ENCODE data around the gene LGALSL. TPM values are rescaled to one million over a fixed set of nuclear protein-coding genes. Genes with fewer than 3 reads are reported as not detected.

Gene LGALSL
- total RNA-seq, 1 donor from 2014 or later: 18.6 TPM

DNA sequence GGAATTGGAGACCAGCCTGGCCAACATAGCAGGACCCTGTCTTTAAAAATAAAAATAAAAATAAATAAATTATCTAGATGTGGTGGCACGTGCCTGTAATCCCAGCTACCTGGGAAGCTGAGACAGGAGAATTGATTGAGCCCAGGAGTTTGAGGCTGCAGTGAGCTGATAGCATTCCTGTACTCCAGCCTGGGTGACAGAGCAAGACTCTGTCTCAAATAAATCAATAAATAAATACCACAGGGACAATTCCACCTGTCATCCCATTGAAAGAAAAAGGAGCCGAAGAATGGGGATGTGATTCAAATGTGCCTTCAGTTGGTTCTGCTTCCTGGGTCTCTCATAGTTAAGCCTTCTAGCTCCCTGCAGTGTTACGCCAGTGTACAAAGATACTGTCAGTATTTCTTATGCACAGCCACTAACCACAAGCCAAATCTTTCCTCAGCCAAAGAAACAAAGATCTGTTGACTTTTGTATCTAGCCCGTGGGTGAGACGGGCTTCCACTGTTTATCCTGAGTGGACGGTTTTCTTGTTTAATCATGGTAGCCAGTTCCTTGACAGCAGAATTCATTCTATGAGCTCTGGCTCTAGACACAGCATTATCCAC is 12.6 kb downstream of the LGALSL start:
- DNase-seq (ENCODE audit: low spot score) (no peak), ATAC-seq (peak; percentile 10)
- intact Hi-C loops (cut with DNase I): no loop called here

DNA sequence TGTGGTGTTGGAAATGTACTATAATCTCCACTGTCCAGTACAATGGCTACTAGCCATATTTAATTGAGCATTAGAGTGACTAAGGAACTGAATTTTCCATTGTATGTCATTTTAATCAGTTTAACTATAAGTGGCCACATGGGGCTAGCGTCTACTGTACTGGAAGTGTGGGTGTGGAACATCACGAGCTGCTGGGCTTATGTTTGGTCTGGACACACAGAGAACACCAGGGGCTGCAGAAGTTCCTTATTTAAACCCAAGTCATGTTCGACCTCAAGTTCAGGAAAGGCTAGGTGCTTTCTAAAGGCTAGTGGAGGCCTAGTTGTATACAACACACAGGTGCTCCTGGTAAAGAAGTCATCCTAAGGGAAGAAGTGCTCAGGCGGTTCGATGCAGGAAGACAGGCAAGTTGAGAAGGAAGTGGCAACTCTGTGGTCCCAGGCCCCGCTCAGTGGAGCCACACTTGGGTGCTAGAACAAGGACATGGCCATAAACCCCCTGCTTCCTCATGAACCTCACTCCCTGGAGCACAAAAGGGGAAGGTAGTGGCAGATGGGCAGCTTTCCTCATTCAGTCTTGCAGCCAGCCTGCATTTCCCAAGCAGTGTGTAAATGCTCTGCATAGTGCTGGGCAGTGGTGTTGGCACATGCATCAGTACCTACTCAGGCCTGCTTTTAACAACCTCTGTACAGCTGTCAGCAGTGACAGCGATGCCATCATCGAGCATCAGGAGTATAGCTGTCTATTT is 13.3 kb downstream of the LGALSL start:
- peak; percentile 55 for ATAC-seq
- intact Hi-C loops (cut with DNase I): no loop called here
- DNase-seq (ENCODE audit: low spot score): no peak

DNA sequence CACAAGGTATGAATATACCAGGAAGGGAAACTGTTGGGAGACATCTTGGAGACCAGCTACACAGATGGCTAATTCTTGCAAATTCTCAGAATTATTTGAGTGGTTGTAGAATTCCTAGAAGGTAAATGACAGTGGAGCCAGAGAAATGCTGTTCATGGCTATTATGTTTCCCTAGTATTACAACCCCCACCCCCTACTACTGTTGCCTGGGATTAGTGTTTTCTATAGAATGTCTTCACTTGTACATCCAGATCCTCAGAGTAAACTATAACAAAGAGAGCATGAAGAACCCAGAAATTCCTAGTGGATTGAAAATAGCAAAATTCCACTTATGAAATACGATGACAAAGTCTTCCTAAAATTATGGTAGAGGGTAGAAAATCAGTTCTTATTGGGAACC is 15.3 kb downstream of the LGALSL start:
- intact Hi-C loops (cut with DNase I): no loop called here

DNA sequence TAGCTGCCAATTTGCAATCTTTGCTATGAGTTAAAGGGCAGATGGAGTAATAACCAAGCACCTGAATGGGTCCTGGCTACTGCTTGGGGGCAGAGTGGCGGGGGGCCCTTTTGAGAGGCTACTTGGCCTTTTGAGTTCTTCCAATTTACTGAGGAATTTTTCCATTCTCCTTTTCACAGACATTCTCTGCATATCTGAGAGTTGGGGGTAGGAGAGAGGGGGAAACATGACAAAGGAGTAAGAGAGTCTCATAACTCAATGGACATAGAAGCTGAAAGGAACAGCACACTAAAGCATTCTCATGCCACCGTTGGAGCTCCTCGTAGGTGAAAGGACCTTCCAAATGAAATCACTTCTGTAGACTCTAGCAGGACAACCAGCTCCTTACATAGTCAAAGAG is 16.1 kb downstream of the LGALSL start:
- intact Hi-C loops (cut with DNase I): no loop called here
- no peak for ATAC-seq
- DNase-seq (ENCODE audit: low spot score): no peak

More for the DNA sequence above, 15.3 kb downstream of the LGALSL start:
- ATAC-seq (no peak), DNase-seq (ENCODE audit: low spot score) (no peak)

DNA sequence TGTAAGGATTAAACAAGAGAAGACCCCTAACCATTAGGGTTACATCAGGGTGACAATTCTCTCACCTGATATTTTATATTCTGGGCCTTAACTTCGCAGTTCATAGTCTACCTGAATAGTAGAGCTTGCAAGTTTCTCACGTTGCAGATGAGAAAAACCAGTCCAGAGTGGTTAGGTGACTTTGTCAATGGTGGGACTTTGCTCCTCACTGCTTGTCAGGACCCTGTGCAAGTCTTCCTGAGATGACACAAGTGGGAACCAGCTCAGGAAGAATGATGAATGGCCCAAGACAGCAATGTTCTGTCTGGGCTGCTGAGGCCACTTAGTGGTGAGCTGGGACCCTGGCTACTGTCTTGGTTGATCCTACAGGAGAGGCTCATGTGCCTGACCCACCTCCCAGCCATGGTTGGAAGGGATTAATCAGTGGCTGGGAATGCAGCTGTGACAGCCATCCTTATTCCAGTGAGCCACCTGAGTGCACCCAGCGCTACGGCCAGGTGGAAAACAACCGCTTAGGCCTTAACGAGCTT is 16.9 kb downstream of the LGALSL start:
- DNase-seq (ENCODE audit: low spot score) (no peak), ATAC-seq (no peak)
- intact Hi-C loops (cut with DNase I): no loop called here

DNA sequence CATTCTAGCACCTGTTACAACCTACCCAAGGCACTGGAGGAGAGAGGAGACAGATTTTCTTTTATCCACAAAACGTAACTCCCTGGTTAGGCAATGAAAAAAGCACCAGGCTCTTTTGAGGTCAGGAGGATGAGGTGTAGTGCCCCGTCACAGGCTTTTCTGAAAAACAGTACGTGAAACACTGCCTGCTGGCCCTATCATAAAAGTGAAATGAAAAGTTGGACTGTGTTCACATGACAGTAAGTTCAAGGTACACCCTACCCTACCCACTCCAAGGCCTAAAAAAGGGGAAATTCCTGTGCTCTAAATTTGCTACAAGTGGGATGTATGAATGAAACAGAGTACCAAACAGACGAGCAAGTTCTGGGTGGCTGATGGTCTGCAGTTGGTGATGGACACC is 17.6 kb downstream of the LGALSL start:
- ATAC-seq (no peak), DNase-seq (ENCODE audit: low spot score) (no peak)
- intact Hi-C loops (cut with DNase I): no loop called here

DNA sequence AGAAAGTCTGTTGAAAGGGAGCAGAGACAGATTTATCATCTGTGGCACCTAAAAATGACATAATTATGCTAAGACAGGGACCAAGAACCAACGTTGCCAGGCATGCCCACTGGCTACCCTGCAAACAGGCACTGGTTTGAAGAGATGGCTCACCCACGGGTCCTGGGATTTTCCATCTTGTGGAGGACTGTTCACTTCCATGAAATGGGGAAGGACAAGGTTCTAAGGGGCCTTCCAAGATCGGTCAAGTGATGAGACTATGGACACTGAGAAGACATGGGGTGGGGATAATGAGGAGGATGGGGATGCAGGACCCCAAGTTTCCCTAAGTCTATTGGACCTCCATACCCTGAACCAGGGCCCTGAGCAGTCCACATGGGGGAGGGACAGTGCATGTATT is 18.9 kb downstream of the LGALSL start:
- ATAC-seq (no peak), DNase-seq (ENCODE audit: low spot score) (no peak)
- intact Hi-C loops (cut with DNase I): no loop called here

DNA sequence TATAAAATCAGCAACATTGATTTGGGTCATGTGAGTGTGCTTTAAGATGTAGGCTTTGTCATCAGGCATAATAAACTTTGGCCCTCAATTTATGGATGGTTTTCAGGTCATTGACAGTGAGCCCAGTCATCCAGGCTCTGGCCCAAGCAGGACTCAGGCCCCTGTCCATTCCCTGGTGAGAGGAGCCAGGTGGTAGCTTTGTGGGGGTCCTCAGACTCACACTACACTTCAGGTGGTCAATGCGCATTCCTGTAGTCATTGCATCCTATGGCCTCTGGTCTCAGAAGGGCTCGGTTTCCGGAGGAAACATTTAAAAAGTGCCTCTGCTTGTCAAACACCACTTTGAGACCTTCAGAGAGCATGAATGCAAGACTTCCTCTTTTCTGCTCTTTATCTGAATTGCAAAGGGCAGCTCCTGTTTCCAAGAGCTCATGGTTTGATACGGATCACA is 20.2 kb downstream of the LGALSL start:
- ATAC-seq (no peak), DNase-seq (ENCODE audit: low spot score) (no peak)
- intact Hi-C loops (cut with DNase I): no loop called here

DNA sequence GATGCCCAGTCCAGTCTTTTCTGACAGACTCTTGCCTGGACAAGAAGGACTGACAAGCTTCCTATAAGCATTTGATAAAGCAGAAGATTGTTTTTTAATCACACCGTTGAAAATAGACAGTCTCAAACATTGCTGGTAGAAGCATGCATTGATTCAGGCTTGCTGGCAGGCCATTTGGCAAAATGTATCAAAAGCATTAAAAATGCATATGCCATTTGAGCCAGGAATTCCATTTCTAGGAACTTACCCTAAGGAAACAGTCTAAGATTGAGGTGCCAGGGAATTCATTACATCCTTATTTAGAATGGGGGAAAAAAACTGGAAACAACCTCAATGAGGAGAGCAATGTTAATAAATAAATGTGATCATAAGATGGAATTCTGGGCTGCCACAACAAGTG is 20.7 kb downstream of the LGALSL start:
- DNase-seq (ENCODE audit: low spot score) (no peak), ATAC-seq (no peak)
- intact Hi-C loops (cut with DNase I): no loop called here

DNA sequence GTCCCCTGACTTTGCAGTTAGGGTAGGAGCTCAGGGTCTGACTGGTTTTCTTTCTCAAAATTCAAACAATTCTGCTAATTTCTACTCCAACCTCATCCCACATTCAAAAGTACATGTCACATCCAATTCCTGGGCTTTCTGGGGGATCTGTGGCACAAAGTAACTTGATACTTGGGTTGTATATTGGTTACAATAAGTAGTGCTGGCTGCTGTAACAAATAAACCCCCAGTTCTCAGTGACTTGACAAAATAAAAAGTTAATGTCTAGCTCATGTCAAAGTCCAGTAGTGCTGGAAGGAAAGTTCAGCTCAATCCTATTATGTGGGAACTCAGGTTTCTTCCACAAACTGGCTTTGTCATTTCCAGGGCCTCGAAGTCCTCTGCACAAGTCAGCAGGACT is 23.1 kb downstream of the LGALSL start:
- intact Hi-C loops (cut with DNase I): no loop called here
- DNase-seq (ENCODE audit: low spot score) (no peak), ATAC-seq (no peak)

DNA sequence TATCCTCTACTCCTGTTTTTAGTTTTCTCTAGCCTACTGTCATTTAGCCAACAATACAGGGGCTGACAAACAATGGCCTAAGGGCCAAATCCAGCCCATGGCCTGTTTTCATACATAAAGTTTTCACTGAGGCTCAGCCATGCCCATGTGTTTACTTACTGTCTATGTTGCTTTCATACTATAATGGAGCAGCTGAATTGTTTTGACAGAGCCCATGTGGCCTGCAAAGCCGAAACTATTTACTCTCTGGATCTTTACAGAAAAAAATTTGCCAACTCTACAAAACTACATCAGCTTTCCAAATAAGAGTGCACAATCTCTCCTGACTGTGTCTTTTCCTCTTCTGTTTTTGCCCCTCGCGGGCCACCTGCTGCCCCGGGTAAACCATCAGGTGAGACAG is 24.0 kb downstream of the LGALSL start:
- no peak for ATAC-seq
- intact Hi-C loops (cut with DNase I): no loop called here
- DNase-seq (ENCODE audit: low spot score): no peak

DNA sequence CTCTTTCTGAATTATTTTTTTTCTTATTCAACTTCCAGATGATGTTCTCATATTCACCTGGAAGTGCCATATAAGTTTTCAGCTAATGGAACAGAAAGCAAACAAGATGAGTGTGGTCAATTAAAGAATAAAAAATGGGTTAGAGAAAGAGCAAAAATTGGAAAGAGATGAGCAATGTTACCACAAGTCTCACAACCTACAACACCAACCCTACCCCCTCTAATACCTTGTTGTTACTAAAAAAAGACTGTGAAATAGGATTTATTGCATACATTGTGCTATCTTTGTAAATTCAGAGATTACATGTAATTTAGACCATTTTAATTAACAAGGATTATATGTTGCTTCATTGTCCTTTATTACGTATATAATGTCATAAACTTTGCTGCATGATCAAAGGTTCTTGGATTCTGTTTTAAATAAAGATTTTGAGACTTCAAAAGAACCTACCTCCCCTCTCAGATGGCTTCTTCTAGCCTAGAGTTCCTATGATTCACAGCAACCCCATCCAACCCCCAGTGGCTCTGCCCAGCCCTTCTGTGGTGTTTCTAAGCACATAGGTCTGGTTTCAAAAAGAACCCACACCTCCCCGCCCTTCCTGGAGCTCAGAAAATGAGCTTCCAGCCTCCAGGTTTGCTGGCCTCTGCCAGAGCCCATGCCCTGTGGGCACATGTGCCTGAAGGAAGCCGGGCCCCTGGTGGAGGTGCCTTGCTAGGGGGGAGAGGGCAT is 24.7 kb downstream of the LGALSL start:
- intact Hi-C loops (cut with DNase I): no loop called here
- ATAC-seq (no peak), DNase-seq (ENCODE audit: low spot score) (no peak)

DNA sequence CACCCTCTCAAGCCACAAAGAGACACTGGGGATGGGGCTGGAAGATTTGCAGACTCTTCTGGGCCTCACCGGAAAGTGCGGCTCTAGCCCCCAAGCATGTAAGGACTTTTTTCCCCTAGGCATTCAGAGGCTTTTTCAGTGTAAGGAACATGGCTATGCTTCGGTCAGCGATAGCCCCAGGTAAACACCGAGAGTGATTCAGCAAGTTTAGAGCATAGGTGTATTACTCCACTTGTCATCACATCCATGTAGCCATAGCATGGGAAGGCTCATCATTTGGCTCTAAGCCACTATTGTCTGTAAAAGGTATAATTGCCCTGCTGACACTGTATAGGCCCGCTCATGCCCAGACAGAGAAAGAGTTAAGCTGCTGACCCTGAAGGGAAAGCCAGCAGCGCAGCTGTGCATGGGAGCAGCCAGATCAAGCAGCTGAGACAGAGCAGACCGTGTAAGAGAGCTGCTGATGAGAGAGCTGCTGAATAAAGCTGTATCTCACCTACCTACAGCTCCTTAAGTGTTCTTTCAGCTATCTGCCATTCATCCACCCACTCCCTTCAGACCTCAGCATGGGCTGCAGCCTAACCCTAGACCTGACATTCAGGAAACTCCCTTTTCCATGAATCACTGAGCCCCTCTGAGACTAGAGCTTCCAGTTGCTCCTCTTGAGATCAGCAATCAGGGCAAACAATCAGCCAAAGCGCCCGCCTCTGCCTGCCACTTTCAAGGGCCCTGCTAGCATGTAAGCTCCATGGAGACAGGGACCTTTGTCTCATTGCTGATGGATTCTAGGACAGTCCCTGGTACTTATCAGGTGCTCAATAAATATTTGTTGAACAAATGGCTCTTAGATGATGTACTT is 25.5 kb downstream of the LGALSL start:
- ATAC-seq (no peak), DNase-seq (ENCODE audit: low spot score) (no peak)
- intact Hi-C loops (cut with DNase I): loop anchor here (10.0 kb wide), 1 partner anchor 435 kb away; no protein-coding TSS in a partner anchor

DNA sequence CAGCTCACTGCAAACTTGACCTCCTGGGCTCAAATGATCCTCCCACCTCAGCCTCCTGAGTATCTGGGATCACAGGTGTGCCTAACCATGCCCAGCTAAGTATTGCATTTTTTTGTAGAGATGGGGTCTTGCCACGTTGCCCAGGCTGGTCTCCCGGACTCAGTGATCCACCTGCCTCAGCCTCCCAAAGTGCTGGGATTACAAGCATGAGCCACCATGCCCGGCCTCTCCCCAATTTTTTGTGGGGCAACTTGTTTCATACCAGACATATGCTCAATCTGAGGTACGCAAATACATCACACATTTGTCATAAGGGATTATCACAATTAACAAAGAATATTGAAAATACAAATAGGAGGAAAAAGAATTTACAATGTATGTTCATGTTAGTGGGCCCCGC is 27.7 kb downstream of the LGALSL start:
- ATAC-seq (no peak), DNase-seq (ENCODE audit: low spot score) (no peak)
- intact Hi-C loops (cut with DNase I): loop anchor here (10.0 kb wide), 1 partner anchor 437 kb away; no protein-coding TSS in a partner anchor

DNA sequence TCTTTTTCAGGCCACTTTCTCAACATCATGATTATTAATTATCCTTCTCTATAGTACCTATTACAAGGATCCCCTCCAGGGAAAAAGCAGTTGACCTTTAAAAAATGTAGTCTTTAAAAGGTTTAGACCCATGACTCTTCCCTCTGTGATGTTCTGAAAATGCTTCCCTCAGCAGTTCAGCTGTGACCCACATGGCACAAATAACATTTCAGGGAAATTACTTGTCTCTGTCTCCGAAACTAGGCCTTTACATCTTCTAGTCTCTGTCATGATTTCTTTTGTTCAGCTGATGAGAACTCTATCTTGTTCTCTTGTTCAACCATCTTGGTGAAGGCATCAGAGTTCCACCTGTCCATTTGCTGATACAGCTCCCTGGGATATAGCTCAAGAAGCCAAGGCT is 28.3 kb downstream of the LGALSL start:
- no peak for DNase-seq (ENCODE audit: low spot score)
- ATAC-seq: no peak

DNA sequence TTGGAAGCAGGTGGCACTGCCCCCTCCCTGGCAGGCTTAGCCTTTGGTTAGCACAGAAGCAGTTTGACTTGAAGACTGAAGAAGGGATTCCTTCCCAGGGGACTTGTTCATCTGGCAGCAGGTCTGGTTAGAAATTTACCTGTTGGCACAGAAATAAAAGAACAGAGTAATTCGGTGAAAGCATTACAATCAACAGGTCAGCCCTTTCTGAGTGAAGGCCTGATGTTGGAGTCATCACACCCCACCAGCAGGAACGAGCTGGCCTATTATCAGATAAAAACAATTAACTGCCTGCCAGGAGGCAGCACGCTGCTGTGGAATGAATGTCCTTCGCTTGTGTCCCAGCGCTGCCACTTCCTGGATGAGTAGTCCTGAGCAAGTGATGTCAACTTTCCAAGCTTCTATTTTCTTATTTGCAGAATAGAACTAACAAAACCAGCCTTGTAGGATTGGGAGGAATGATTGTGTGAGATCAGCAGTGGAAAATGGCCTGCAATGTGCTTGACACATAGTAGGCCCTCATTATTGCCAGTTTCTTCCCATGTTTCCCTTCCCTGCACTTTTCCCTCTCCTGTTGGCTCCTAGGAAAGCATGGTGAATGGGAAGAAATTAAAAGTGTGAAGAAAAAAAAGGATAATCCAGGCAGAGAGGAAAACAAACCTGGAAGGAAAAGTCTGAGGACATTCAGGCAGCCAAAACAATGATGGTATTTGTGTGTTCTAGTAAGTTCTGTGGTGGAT is 29.0 kb downstream of the LGALSL start:
- no peak for DNase-seq (ENCODE audit: low spot score)
- ATAC-seq: no peak
- intact Hi-C loops (cut with DNase I): loop anchor here (10.0 kb wide), 1 partner anchor 438 kb away; no protein-coding TSS in a partner anchor

More for the DNA sequence above, 28.3 kb downstream of the LGALSL start:
- intact Hi-C loops (cut with DNase I): loop anchor here (10.0 kb wide), 1 partner anchor 437 kb away; no protein-coding TSS in a partner anchor

DNA sequence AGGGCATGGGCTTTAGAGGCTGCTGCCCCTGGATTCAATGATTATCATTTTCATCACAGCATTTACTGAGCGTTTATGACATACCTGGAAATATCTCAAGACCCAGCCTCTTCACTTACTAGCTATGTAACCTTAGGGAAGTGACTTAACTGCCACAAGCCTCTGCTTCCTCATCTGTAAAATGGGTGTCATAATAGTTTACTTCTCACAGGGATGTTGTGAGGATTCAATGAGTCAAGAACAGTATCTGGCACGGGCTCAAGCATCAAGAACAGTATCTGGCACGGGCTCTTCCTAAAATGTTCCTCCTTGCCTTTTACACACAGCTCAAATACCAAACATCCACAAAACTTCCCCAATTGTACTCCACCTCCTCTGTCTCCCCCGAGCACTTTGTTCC is 31.4 kb downstream of the LGALSL start:
- intact Hi-C loops (cut with DNase I): loop anchor here (5.0 to 10.0 kb wide), 2 partner anchors 153 to 441 kb away; no protein-coding TSS in a partner anchor

DNA sequence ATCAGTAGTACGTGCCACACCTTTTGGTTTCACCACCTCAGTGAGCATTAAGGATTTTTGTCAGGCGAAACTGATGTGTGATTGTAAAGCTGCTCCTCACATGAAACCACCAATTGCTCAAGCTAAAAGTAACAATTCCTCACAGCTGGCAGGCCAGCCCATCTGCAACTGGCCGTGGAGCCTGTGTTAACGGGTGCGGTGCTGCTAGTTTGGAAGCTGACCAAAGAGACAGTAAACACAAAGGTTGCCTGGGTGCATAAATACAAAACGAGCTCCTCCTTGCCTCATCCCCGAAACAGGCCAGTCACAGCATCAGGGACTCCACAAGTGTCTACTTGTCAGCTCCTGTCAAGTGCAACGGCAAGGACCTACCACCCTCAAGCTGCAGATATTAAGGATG is 32.0 kb downstream of the LGALSL start:
- DNase-seq (ENCODE audit: low spot score) (no peak), ATAC-seq (peak; percentile 49)
- intact Hi-C loops (cut with DNase I): loop anchor here (5.0 to 10.0 kb wide), 2 partner anchors 154 to 441 kb away; no protein-coding TSS in a partner anchor

More for the DNA sequence above, 31.4 kb downstream of the LGALSL start:
- ATAC-seq (no peak), DNase-seq (ENCODE audit: low spot score) (no peak)

Data from sciatic nerve (tissue), 2 donors.